Stimulated activated CD8-positive, alpha-beta memory T cell treated with anti-CD3 and anti-CD28 coated beads, Interleukin-2, amount 100 ng/mL, for 1 hour (primary cell): ENCODE results near the gene LYPD1.

Source experiments
- DNase-seq, 2 donors: peaks; one replicate each; pipeline ENCODE4 v3.0.0-alpha.2; 2020; ENCODE audit warnings: low read depth in 2 of 2

The LYPD1 gene

GRCh38 chr2:132668189-132668823 lies 1.7 kb downstream of the LYPD1 start:
- no peak for DNase-seq

- DNase-seq: no peak
These were observed 2.3 kb downstream of the LYPD1 start for GRCh38 chr2:132667706-132668105.

DNA sequence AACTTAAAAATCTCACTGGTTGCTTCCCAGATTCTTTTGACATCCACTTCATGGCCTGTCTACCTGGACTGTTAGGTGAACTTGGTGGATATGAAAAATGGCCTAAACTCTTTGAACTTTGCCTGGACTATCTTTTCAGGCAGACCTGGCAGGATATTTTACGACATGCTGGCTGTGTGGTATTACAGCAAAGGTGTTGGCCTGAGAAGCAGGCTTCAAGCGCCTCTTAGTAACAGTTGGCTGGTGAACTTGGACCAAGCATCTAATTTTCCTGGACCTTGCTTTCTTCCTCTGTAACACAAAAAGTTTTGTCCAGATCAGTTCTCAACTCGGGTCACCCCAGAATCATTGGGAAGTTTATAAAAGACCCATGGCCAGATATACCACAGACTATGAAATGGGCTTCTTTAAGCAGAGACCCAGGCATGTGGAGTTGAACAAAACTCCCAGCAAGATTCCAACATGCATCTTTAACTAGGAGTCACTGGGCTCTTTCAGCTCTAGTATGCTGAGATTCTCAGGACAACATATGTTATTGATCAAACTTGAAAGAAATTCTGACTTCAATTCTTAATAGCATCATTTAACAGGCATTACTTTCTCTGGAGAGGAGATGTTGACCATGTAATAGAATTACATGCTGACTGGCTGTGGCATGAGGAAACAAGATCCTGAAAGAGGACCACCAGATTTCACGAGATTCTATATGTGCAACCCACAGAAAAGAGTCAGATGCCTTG lies 4.4 kb downstream of the LYPD1 start:
- no peak for DNase-seq

DNA sequence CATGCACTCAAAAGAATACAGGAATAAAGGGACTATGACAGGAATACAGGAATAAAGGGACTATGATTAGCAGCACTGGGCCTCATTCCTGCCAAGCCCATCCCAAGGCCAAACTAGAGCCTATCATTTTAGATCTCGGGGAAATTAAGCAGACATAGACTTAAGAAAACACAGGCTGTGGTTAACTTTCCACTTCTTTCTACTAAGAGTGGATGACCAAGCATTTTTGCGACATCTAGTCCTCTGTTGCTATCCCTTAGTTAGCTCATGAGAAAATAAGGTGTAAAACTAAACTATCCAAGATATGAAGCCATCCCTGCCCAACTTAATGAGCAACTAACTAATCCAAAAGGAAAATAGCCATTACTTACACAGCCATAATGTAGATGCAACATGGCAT lies 5.9 kb downstream of the LYPD1 start:
- no peak for DNase-seq

GRCh38 chr2:132662732-132663131 lies 7.3 kb downstream of the LYPD1 start:
- no peak for DNase-seq

- DNase-seq: no peak
These were observed 10.7 kb downstream of the LYPD1 start for GRCh38 chr2:132659331-132659730.

DNA sequence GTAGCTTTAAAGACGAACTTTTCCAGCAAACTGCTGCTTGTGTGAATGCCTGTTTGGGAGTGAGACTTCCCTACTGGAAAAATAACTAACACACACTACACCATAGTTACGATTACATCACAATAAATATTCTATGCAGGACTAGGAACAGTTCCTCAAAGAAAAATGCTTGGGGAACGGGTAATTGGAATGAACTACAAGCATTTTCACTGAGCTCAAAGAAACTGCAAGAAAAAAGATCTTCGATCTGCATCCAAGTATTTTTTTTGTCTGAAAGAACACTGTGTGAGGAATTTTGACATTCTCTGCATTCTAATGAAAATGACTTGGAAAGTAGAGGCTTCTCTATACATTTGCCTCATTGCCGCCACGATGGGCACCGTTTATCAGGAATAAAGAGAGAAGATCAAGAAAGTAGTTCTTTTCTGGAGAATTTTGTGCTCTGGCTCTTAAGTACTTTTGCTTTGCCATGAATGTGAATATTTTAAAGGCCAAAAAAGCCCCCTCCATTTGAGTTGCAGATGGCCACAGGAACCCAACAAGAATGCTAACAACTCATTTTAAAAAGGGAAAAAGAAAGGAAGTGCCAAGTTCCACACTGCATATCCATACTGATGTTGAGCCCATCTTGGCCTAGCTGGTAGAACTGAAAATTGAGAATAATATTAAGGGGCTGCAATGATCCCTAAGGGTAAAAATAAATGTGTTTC lies 13.6 kb downstream of the LYPD1 start:
- no peak for DNase-seq

- DNase-seq: no peak
These were observed 15.0 kb downstream of the LYPD1 start for GRCh38 chr2:132654968-132655367.

DNA sequence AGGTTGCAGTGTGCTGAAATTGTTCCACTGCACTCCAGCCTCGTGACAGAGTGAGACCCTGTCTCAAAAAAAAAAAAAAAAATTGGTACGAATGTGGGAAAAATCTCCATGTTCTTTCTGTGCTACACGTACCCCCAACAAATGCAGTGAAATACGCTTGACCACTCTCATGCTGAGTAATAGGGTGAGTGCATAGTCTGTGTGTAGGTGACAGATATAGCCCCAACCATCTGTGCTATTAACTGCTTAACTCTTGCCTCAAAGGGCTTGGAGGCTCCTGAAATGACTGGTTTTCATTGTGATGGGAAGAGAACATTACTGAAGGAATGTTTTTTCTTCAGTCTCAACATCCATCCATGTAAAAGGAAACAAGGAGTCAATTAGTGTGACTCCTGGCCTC lies 15.7 kb downstream of the LYPD1 start:
- DNase-seq: no peak

DNA sequence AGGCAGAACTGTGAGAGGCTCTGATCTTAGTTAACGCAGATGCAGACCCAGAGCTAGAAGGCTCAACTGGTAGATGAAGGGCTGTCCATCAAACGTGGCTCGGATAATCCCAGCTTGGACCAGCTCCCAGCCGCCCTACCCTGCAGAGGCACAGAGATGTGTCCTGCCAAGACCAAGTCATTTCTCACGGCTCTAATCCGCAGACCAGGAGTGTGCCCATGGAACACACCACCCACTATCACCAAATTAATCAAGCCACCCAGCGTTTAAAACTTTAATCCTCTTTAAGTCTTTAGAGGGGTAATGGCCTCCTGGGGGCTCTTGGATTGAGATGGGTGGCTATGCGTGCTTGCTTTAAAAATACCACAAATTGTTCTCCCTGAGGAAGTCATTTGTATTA lies 17.5 kb downstream of the LYPD1 start:
- no peak for DNase-seq

DNA sequence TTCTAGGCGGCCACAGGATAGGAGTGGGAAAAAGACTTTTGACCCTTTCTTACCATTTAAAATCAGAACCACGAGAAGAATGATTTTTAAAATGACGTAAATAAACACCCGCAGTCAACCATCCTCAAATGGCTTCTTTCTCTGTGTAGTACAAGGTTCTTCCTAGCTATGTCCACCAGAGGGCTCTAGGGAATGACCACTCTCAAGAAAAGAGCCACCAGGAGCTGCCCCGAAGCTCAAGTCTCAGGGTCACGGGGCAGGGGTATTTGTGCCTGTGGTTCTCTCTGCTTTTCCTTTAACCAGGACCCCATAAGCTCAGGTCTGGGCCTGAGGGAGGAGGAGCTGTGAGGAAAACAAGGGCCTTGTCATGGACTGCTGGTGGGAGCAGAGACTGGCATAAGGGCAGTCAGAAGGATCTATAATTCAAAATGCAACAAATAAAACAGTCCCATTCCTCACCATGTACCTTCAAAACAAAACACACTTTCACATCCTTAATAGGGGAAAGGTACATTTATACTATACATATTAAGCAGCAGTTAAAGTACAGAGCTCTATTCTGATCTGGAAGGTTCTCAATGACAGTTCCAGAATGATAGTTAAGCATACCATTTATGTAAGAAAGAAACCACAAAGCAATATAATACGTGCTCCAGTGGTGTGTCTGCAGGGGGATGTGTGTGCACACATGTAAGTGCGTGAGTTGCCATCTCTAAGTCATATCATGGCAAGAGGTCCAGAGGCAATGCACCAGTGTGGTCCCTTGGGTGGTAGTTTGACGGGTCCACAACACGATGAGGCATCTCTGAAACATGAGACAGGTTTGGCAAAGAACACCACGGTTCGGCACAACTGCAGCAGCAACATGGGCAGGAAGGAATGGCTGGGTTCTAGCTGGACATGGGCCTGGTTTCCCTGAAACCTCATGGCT lies 18.6 kb downstream of the LYPD1 start:
- DNase-seq: no peak

GRCh38 chr2:132646540-132647108 lies 23.4 kb downstream of the LYPD1 start:
- no peak for DNase-seq

DNA sequence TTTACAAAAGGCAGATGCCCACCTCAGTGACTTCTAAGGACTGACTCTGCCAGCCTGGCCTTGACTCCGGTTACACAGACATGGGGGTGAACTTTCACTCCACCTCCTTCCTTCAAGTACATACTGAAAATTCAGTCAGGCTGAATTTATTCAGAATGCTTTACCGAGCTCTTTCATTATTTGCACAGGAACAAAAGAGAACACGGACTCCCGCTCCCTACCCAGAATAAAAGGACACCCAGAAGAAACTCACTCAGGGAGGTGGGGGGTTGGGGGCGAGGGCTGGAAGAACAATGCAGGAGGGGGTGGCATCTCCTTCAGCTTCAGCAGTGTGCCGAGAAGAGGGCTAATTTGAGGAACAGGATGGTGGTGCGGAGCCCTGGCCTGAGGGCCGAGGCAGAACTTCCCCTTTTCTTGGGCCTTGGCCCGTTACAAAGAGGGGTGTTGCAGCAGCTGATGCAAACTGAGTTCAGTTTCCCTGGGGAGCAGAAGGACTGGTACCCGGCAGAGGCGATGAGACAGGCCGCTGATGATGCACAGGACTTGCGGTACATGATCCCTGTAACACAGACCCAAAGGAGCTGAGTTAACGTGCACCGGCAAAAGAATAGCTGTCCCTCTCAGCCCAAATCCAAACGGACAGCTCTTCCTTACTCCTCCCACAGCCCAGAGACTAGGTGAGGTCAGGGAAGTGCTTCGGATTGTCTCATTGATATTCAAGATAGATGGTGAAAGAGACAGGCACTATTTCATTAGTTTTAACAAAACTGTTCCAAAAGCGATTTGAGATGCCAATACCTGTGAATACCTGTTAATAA lies 24.1 kb downstream of the LYPD1 start:
- no peak for DNase-seq

DNA sequence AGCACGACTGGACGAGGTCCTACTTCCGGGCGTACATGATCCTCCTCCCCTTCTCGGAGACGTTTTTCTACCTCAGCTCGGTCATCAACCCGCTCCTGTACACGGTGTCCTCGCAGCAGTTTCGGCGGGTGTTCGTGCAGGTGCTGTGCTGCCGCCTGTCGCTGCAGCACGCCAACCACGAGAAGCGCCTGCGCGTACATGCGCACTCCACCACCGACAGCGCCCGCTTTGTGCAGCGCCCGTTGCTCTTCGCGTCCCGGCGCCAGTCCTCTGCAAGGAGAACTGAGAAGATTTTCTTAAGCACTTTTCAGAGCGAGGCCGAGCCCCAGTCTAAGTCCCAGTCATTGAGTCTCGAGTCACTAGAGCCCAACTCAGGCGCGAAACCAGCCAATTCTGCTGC lies 24.8 kb downstream of the LYPD1 start:
- no peak for DNase-seq

- DNase-seq: no peak
These were observed 27.6 kb downstream of the LYPD1 start for GRCh38 chr2:132642415-132642814.

DNA sequence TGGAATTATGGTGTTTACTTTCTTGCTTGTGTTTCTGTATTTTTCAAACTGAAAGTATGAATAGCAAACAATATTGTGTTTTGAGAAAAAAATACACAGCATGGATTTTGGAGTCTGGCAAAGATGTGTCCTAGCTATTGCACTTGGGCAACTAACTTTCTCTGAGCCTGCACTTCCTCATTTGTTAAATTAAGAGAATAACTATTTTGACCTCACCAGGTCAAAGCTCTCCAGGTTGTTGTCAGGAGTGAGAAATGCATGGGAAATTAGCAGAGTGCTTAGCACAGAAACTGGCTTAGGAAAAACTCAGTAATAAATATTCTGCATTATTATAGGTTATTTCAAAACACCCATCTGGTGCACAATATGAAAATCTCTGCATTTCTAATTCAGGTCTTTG lies 28.2 kb downstream of the LYPD1 start:
- DNase-seq: no peak

GRCh38 chr2:132640116-132640515 lies 29.9 kb downstream of the LYPD1 start:
- no peak for DNase-seq

- DNase-seq: no peak
These were observed 31.5 kb downstream of the LYPD1 start for GRCh38 chr2:132638313-132639040.

- no peak for DNase-seq
These were observed 33.7 kb downstream of the LYPD1 start for GRCh38 chr2:132636346-132636745.

- DNase-seq: no peak
These were observed 36.4 kb downstream of the LYPD1 start for GRCh38 chr2:132633635-132634034.
